GM21737 (cell line): Measurements from ENCODE around the gene AHNAK.
"Not testable (repeated sequence)": the region's sequence is repeated elsewhere in the genome, so short reads cannot be mapped to it uniquely, and the experiment has no call there.

Experiments
- ATAC-seq: cut with Tn5 transposase; IDR thresholded peaks from one replicate; pipeline ENCODE4 v1.9.1; 2021; ENCODE audit warnings: mild to moderate bottlenecking, moderate library complexity; ENCODE audit not compliant: unreplicated experiment

The AHNAK gene

GRCh38 chr11:62573592-62574362, 27.2 kb upstream of the AHNAK start, which contains the start of gene EEF1G:
TSS of gene EEF1G (minus strand) at chr11:62573891. CDS start at chr11:62573842, 49 bp downstream.
- peak; percentile 81 for ATAC-seq

GRCh38 chr11:62573006-62573591, 26.5 kb upstream of the AHNAK start:
- no peak for ATAC-seq

- ATAC-seq = no peak
These were observed 25.8 kb upstream of the AHNAK start for GRCh38 chr11:62572431-62572830.

GRCh38 chr11:62571493-62571892, 24.9 kb upstream of the AHNAK start:
- ATAC-seq = not testable (repeated sequence)

GRCh38 chr11:62570903-62571302, 24.3 kb upstream of the AHNAK start:
- ATAC-seq = not testable (repeated sequence)

- ATAC-seq = no peak
These were observed 23.0 kb upstream of the AHNAK start for GRCh38 chr11:62569611-62570010.

- ATAC-seq = no peak
These were observed 20.5 kb upstream of the AHNAK start for GRCh38 chr11:62567018-62567633.

GRCh38 chr11:62566247-62566646, 19.6 kb upstream of the AHNAK start:
- ATAC-seq = no peak

- no peak for ATAC-seq
These were observed 18.6 kb upstream of the AHNAK start for GRCh38 chr11:62565100-62565802.

GRCh38 chr11:62561677-62562230, 15.1 kb upstream of the AHNAK start:
- ATAC-seq = not testable (repeated sequence)

GRCh38 chr11:62560566-62561103, 14.0 kb upstream of the AHNAK start:
- no peak for ATAC-seq

- ATAC-seq = not testable (repeated sequence)
These were observed 13.0 kb upstream of the AHNAK start for GRCh38 chr11:62559626-62560025.

- no peak for ATAC-seq
These were observed 12.6 kb upstream of the AHNAK start for GRCh38 chr11:62559204-62559603.

- ATAC-seq = no peak
These were observed 12.1 kb upstream of the AHNAK start for GRCh38 chr11:62558669-62559068.

- ATAC-seq = peak; percentile 28
These were observed 10.4 kb upstream of the AHNAK start for GRCh38 chr11:62556875-62557631.

- peak; percentile 41 for ATAC-seq
These were observed 9.7 kb upstream of the AHNAK start for GRCh38 chr11:62556108-62556874.

GRCh38 chr11:62555464-62556107, 9.0 kb upstream of the AHNAK start:
- ATAC-seq = peak; percentile 29

GRCh38 chr11:62554387-62555167, 8.0 kb upstream of the AHNAK start:
- ATAC-seq = no peak
